ENCODE results near the gene TNNI2.

The TNNI2 gene

GRCh38 chr11:1838077-1838425 lies 730 bp upstream of the TNNI2 start:
- Mint-ChIP-seq H3K4me1 (peaks cover 7% of the 10 kb centered on the region), H3K4me3 (no peak overlapping the region), H3K36me3 (ENCODE audit: low read depth) (no peaks in the 10 kb centered on the region), H3K27ac (no peak overlapping the region), H3K27me3 (ENCODE audit: low read depth, poor library complexity) (peaks cover 8% of the 10 kb centered on the region), H3K9me3 (no peaks in the 10 kb centered on the region)
- TF ChIP-seq CTCF (IDR thresholded peaks at IDR 0.05), result no peak
- no peak for DNase-seq

- no peak for DNase-seq
- H3K27ac Mint-ChIP-seq, result no peak overlapping the region
- H3K27me3 Mint-ChIP-seq (ENCODE audit: low read depth, poor library complexity), result peaks cover 3% of the 10 kb centered on the region
- H3K4me1 Mint-ChIP-seq, result peaks cover 12% of the 10 kb centered on the region
- no peaks in the 10 kb centered on the region for H3K9me3 Mint-ChIP-seq
- no peaks in the 10 kb centered on the region for H3K36me3 Mint-ChIP-seq (ENCODE audit: low read depth)
- TF ChIP-seq CTCF (IDR thresholded peaks at IDR 0.05), result no peak
- H3K4me3 Mint-ChIP-seq, result no peak overlapping the region
Measured at GRCh38 chr11:1839204-1839923, 583 bp downstream of the TNNI2 start.

- peaks cover 3% of the 10 kb centered on the region for H3K27me3 Mint-ChIP-seq (ENCODE audit: low read depth, poor library complexity)
- no peaks in the 10 kb centered on the region for H3K9me3 Mint-ChIP-seq
- TF ChIP-seq CTCF (IDR thresholded peaks at IDR 0.05), result no peak
- H3K4me3 Mint-ChIP-seq, result no peak overlapping the region
- H3K27ac Mint-ChIP-seq, result no peak overlapping the region
- H3K36me3 Mint-ChIP-seq (ENCODE audit: low read depth), result no peaks in the 10 kb centered on the region
- no peak for DNase-seq
- peaks cover 20% of the 10 kb centered on the region for H3K4me1 Mint-ChIP-seq
Measured at GRCh38 chr11:1839924-1840779, 1.4 kb downstream of the TNNI2 start.

GRCh38 chr11:1840780-1841480 lies 2.1 kb downstream of the TNNI2 start:
- DNase-seq, result no peak
- Mint-ChIP-seq H3K4me3 (no peak overlapping the region), H3K9me3 (no peaks in the 10 kb centered on the region), H3K27ac (no peak overlapping the region), H3K4me1 (peaks cover 25% of the 10 kb centered on the region), H3K36me3 (ENCODE audit: low read depth) (no peaks in the 10 kb centered on the region), H3K27me3 (ENCODE audit: low read depth, poor library complexity) (no peaks in the 10 kb centered on the region)
- TF ChIP-seq CTCF (IDR thresholded peaks at IDR 0.05), result no peak

- Mint-ChIP-seq H3K36me3 (ENCODE audit: low read depth) (no peaks in the 10 kb centered on the region), H3K9me3 (no peaks in the 10 kb centered on the region), H3K27me3 (ENCODE audit: low read depth, poor library complexity) (no peaks in the 10 kb centered on the region), H3K4me3 (no peak overlapping the region), H3K27ac (no peak overlapping the region), H3K4me1 (peaks cover 28% of the 10 kb centered on the region)
- no peak for TF ChIP-seq CTCF (IDR thresholded peaks at IDR 0.05)
- DNase-seq, result no peak
Measured at GRCh38 chr11:1841511-1842148, 2.8 kb downstream of the TNNI2 start.
